ENCODE measurements around the gene CRYZL1.

DNA sequence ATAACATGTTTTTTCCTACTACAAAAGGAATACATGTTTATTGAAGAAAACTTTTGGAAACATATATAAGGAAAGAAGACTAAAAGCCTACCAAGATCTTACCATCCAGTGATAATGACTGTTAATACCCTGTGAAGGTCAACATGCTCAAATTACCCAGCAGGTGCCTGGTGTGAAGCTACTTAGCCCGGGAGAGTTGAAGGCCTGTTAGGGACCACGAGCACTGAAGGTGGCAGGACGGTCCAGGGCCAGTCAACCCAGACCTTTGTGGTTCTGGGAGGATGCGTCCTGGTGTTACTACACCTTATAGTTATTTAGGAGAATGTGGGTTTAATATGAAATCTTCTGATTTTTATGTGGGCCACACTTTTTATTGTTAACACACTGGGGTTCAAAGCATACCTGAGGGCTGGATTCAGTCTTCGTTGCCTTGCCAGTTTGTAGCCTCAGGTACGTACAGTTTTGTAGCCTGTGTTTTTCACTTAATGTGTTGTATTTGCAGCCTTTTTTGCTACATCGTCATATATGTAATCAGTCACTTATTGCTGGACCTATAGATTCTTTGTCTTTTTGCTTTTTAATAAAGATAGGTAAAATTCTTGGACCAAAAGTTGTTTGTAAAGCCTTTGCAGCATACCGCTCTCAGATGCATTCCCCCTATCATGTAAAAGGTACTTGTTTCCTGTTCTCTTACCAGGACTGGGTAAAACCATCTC, 10.6 kb upstream of the CRYZL1 start:
- no peak for TF ChIP-seq POLR2A (IDR thresholded peaks at IDR 0.05)
- TF ChIP-seq, protein P1, sequence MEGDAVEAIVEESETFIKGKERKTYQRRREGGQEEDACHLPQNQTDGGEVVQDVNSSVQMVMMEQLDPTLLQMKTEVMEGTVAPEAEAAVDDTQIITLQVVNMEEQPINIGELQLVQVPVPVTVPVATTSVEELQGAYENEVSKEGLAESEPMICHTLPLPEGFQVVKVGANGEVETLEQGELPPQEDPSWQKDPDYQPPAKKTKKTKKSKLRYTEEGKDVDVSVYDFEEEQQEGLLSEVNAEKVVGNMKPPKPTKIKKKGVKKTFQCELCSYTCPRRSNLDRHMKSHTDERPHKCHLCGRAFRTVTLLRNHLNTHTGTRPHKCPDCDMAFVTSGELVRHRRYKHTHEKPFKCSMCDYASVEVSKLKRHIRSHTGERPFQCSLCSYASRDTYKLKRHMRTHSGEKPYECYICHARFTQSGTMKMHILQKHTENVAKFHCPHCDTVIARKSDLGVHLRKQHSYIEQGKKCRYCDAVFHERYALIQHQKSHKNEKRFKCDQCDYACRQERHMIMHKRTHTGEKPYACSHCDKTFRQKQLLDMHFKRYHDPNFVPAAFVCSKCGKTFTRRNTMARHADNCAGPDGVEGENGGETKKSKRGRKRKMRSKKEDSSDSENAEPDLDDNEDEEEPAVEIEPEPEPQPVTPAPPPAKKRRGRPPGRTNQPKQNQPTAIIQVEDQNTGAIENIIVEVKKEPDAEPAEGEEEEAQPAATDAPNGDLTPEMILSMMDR (IDR thresholded peaks at IDR 0.05 in 4 of 5, conservative IDR thresholded peaks at IDR 0.05 in 1 of 5) = no peak
